Measurements from ENCODE around the gene CD38.

CD38 gene

DNA sequence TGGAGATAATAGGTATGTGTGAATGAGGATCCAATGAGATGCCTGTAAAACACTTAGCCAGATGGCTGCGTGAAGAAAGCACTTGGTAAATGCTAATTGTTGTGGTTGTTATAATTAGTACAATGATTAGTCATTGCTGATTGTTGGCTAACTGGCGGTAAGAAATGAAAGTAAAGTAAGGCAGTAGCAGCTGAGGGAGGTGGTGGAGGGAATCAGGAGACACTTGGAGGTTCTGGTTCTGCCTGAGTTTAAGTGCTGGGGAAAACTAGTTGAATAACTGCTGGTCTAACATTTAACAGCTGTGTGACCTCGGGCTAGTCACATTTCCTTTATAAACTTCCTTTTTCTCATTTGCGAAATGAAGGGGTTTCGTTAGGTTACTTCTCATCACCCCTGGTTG, 30.9 kb downstream of the CD38 start:
- TF ChIP-seq CTCF (IDR thresholded peaks at IDR 0.05; ENCODE audit: low read depth, low read length, missing control alignments) = no peak
- H3K4me3 ChIP-seq (replicated peaks; ENCODE audit: low read depth, low read length) = no peak overlapping the region
- no peak for DNase-seq (ENCODE audit: extremely low read depth, low read depth)

DNA sequence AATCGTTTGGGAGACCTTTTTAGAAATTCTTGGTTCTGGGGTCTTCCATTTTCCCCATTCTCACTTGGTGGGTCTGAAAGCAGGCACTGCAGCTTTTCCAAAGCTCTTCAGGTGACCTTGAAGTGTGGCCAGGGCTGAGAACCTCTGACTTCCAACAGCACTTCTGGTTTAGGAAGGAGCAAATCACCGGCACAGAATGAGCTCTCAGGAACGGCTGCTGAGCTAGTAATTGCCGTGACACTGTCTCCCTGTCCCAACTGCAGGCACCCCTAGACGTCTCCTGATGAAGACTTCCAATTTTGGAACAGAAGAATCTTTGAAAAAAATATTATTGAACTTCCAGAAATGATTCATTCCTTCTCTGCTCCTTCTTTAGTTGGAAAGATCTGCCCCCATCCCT, 31.3 kb downstream of the CD38 start:
- H3K4me3 ChIP-seq (replicated peaks; ENCODE audit: low read depth, low read length) = no peak overlapping the region
- no peak for DNase-seq (ENCODE audit: extremely low read depth, low read depth)
- TF ChIP-seq CTCF (IDR thresholded peaks at IDR 0.05; ENCODE audit: low read depth, low read length, missing control alignments) = no peak

DNA sequence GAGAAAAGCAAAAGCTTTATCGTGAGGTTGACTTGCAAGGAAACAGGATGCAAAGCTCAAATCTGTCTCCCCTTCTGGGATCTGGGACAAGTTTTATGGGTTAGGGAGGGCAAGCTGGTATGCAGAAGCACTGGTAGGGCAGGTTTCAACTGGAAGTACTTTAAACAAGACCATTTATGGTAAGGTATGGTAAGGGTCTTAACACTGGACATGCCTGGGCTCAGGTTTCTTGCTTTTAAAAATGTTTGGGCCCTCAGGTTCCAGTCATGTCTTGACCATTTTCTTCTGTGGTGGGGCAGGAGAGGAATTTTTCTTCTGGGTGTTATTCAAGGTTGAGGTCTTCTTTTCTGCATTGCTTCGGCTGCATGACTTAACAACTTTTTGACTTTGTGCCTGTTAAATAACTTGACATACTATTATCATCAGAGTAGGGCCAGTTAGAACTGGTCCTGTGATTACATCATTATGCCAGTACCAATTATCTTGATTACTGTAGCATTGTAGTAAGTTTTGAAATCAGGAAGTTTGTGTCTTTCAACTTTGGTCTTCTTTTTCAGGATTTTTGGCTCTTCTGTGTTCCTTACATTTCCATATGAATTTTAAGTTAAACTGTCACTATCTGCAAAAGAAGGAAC, 33.7 kb downstream of the CD38 start:
- H3K4me3 ChIP-seq (replicated peaks; ENCODE audit: low read depth, low read length) = no peak overlapping the region
- no peak for TF ChIP-seq CTCF (IDR thresholded peaks at IDR 0.05; ENCODE audit: low read depth, low read length, missing control alignments)
- DNase-seq (ENCODE audit: extremely low read depth, low read depth) = no peak

- TF ChIP-seq CTCF (IDR thresholded peaks at IDR 0.05; ENCODE audit: low read depth, low read length, missing control alignments) = no peak
- no peak overlapping the region for H3K4me3 ChIP-seq (replicated peaks; ENCODE audit: low read depth, low read length)
- DNase-seq (ENCODE audit: extremely low read depth, low read depth) = no peak
Measured at GRCh38 chr4:15832523-15833451, 54.7 kb downstream of the CD38 start.

GRCh38 chr4:15833801-15834200, 55.7 kb downstream of the CD38 start:
- no peak for TF ChIP-seq CTCF (IDR thresholded peaks at IDR 0.05; ENCODE audit: low read depth, low read length, missing control alignments)
- DNase-seq (ENCODE audit: extremely low read depth, low read depth) = no peak
- H3K4me3 ChIP-seq (replicated peaks; ENCODE audit: low read depth, low read length) = no peak overlapping the region

GRCh38 chr4:15836362-15836761, 58.2 kb downstream of the CD38 start:
- no peak for TF ChIP-seq CTCF (IDR thresholded peaks at IDR 0.05; ENCODE audit: low read depth, low read length, missing control alignments)
- no peak for DNase-seq (ENCODE audit: extremely low read depth, low read depth)
- H3K4me3 ChIP-seq (replicated peaks; ENCODE audit: low read depth, low read length) = no peak overlapping the region
